Neural cell (in vitro differentiated cells): ENCODE data around the gene DIS3L2. TPM values are rescaled to one million over a fixed set of nuclear protein-coding genes. Genes with fewer than 3 reads are reported as not detected.

Experiments used
- H2AFZ ChIP-seq: fragments of 200-600, 300-800 bp; sonication (generic), shearing (Covaris generic); 2 replicates; pipeline ENCODE4 v1.6.0; 2014; ENCODE audit warnings: low read depth, mild to moderate bottlenecking, antibody characterized with exemption, low read length, moderate library complexity
- H3F3A ChIP-seq: fragments of 200-600 bp; shearing (Covaris generic); 2 replicates; pipeline ENCODE4 v1.6.1; 2016; ENCODE audit warnings: mild to moderate bottlenecking, moderate library complexity, mixed read lengths, antibody characterized with exemption, low read length; ENCODE audit not compliant: insufficient read depth, poor library complexity, severe bottlenecking
- H3K27ac ChIP-seq: fragments of 200-600, 300-800 bp; sonication (generic), shearing (Covaris generic); 2 replicates; pipeline ENCODE4 v1.5.1; 2014; ENCODE audit warnings: mild to moderate bottlenecking, low read length, moderate library complexity
- H3K27me3 ChIP-seq: fragments of 300-800, 200-600 bp; sonication (generic), shearing (Covaris generic); 2 replicates; pipeline ENCODE4 v1.6.0; 2014; ENCODE audit warnings: mild to moderate bottlenecking, low read depth, low read length, moderate library complexity; ENCODE audit not compliant: insufficient read depth
- H3K36me3 ChIP-seq: fragments of 300-800, 200-600 bp; sonication (generic), shearing (Covaris generic); 2 replicates; pipeline ENCODE4 v1.5.1; 2014; ENCODE audit warnings: mild to moderate bottlenecking, antibody characterized with exemption, low read length, moderate library complexity; ENCODE audit not compliant: insufficient read depth
- H3K4me2 ChIP-seq: fragments of 300-800, 200-600 bp; sonication (generic), shearing (Covaris generic); 2 replicates; pipeline ENCODE4 v1.6.0; 2014; ENCODE audit warnings: mild to moderate bottlenecking, low read length
- H3K4me3 ChIP-seq: fragments of 300-800, 200-600 bp; sonication (generic), shearing (Covaris generic); 2 replicates; pipeline ENCODE4 v1.5.1; 2014; ENCODE audit warnings: mild to moderate bottlenecking, low read length, moderate library complexity
- H3K79me2 ChIP-seq: fragments of 200-600 bp; shearing (Covaris generic); replicated peaks from 2 replicates; pipeline ENCODE4 v1.6.0; 2014; ENCODE audit warnings: mild to moderate bottlenecking, low read length, moderate library complexity; ENCODE audit not compliant: insufficient read depth
- H3K9ac ChIP-seq: fragments of 300-800, 200-600 bp; sonication (generic), shearing (Covaris generic); 2 replicates; pipeline ENCODE4 v1.6.1; 2016; ENCODE audit warnings: mild to moderate bottlenecking, low read length, mixed read lengths
- H3K9me2 ChIP-seq: fragments of 200-600 bp; shearing (Covaris generic); 2 replicates; pipeline ENCODE4 v1.6.1; 2016; ENCODE audit warnings: mild to moderate bottlenecking, low read length, mixed read lengths; ENCODE audit not compliant: insufficient read depth
- H3K9me3 ChIP-seq: fragments of 200-600, 300-800 bp; sonication (generic), shearing (Covaris generic); 2 replicates; pipeline ENCODE4 v1.6.1; 2016; ENCODE audit warnings: mild to moderate bottlenecking, mixed run types, low read length, moderate library complexity, mixed read lengths
- H4K20me1 ChIP-seq: fragments of 200-600 bp; shearing (Covaris generic); 2 replicates; pipeline ENCODE4 v1.6.1; 2016; ENCODE audit warnings: mild to moderate bottlenecking, mixed run types; ENCODE audit not compliant: insufficient read depth
- EP300 ChIP-seq: fragments of 450-650 bp; conservative IDR thresholded peaks from 2 replicates; pipeline ENCODE4 v1.6.1; 2014; ENCODE audit warnings: antibody characterized with exemption, mild to moderate bottlenecking, moderate library complexity; ENCODE audit not compliant: poor library complexity, severe bottlenecking
- EZH2 ChIP-seq: fragments of 200-600, 300-800 bp; shearing (Covaris generic), sonication (generic); IDR thresholded peaks from 2 replicates; pipeline ENCODE4 v1.6.1; 2014; ENCODE audit warnings: antibody characterized with exemption, low read length, borderline replicate concordance, mild to moderate bottlenecking; ENCODE audit not compliant: insufficient read depth, poor library complexity, severe bottlenecking
- MXI1 ChIP-seq: fragments of 450-650 bp; conservative IDR thresholded peaks from 2 replicates; pipeline ENCODE4 v1.6.1; 2014; ENCODE audit warnings: antibody characterized with exemption, mild to moderate bottlenecking; ENCODE audit not compliant: poor library complexity, severe bottlenecking
- POLR2AphosphoS5 ChIP-seq: IDR thresholded peaks from 2 replicates; pipeline ENCODE4 v1.6.1; 2012
- RAD21 ChIP-seq: fragments of 450-650 bp; conservative IDR thresholded peaks from 2 replicates; pipeline ENCODE4 v1.6.1; 2014; ENCODE audit warnings: antibody characterized with exemption, mild to moderate bottlenecking, moderate library complexity
- SMC3 ChIP-seq: fragments of 450-650 bp; conservative IDR thresholded peaks from 2 replicates; pipeline ENCODE4 v1.6.1; 2014; ENCODE audit warnings: antibody characterized with exemption, mild to moderate bottlenecking, moderate library complexity; ENCODE audit not compliant: poor library complexity
- TAF1 ChIP-seq: IDR thresholded peaks from 2 replicates; pipeline ENCODE4 v1.6.1; 2012; ENCODE audit warnings: low read depth
- polyA plus RNA-seq: library from polyadenylated mRNA; depleted of rRNA; stranded (reverse); fragments of >200 nt; gene quantifications from 2 replicates; pipeline ENCODE4 v1.2.3, GENCODE V29; 2014
- TF ChIP-seq, protein P1 (sequence below): IDR thresholded peaks from 2 replicates; pipeline ENCODE4 v1.6.1; 2012; ENCODE audit warnings: borderline replicate concordance
- TF ChIP-seq, protein P2 (sequence below): fragments of 450-650 bp; IDR thresholded peaks from 2 replicates; pipeline ENCODE4 v1.5.1; 2014; ENCODE audit warnings: antibody characterized with exemption, mild to moderate bottlenecking, moderate library complexity; ENCODE audit not compliant: poor library complexity, severe bottlenecking

The DIS3L2 gene
- polyA plus RNA-seq, 1 donor from 2014 or later = 20.0 TPM

DNA sequence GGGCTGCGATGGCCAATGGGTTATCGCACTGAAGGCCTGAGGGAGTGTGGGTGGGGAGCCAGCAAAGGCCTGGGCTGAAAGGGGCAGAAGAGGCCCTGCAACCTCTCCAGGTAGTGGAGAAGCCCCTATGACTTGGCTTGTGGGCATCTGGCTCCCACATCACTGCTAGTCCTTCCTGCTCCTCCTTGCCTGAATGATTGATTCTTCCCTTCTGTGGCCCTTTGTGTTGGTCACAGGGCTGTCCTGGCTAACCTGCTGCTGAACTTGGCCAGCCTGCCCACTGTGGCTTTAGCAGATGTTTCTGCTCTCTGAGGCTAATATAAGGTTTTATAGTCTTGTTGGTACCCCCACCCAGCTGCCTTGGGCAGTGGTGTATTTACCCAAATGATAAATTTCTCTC, 280.8 kb downstream of the DIS3L2 start:
- no peak for TF ChIP-seq SMC3
- TF ChIP-seq TAF1 = no peak
- TF ChIP-seq POLR2AphosphoS5 = no peak
- TF ChIP-seq, protein P1, sequence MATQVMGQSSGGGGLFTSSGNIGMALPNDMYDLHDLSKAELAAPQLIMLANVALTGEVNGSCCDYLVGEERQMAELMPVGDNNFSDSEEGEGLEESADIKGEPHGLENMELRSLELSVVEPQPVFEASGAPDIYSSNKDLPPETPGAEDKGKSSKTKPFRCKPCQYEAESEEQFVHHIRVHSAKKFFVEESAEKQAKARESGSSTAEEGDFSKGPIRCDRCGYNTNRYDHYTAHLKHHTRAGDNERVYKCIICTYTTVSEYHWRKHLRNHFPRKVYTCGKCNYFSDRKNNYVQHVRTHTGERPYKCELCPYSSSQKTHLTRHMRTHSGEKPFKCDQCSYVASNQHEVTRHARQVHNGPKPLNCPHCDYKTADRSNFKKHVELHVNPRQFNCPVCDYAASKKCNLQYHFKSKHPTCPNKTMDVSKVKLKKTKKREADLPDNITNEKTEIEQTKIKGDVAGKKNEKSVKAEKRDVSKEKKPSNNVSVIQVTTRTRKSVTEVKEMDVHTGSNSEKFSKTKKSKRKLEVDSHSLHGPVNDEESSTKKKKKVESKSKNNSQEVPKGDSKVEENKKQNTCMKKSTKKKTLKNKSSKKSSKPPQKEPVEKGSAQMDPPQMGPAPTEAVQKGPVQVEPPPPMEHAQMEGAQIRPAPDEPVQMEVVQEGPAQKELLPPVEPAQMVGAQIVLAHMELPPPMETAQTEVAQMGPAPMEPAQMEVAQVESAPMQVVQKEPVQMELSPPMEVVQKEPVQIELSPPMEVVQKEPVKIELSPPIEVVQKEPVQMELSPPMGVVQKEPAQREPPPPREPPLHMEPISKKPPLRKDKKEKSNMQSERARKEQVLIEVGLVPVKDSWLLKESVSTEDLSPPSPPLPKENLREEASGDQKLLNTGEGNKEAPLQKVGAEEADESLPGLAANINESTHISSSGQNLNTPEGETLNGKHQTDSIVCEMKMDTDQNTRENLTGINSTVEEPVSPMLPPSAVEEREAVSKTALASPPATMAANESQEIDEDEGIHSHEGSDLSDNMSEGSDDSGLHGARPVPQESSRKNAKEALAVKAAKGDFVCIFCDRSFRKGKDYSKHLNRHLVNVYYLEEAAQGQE = no peak
- no peak for TF ChIP-seq EP300
- TF ChIP-seq EZH2 = no peak
- TF ChIP-seq MXI1 = no peak
- no peak for TF ChIP-seq RAD21
- TF ChIP-seq, protein P2, sequence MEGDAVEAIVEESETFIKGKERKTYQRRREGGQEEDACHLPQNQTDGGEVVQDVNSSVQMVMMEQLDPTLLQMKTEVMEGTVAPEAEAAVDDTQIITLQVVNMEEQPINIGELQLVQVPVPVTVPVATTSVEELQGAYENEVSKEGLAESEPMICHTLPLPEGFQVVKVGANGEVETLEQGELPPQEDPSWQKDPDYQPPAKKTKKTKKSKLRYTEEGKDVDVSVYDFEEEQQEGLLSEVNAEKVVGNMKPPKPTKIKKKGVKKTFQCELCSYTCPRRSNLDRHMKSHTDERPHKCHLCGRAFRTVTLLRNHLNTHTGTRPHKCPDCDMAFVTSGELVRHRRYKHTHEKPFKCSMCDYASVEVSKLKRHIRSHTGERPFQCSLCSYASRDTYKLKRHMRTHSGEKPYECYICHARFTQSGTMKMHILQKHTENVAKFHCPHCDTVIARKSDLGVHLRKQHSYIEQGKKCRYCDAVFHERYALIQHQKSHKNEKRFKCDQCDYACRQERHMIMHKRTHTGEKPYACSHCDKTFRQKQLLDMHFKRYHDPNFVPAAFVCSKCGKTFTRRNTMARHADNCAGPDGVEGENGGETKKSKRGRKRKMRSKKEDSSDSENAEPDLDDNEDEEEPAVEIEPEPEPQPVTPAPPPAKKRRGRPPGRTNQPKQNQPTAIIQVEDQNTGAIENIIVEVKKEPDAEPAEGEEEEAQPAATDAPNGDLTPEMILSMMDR = no peak
- H3K27ac ChIP-seq = no peak overlapping the region
- H3K9me2 ChIP-seq = no peaks in the 10 kb centered on the region
- H3K27me3 ChIP-seq = no peaks in the 10 kb centered on the region
- no peaks in the 10 kb centered on the region for H3K79me2 ChIP-seq
- H3K9me3 ChIP-seq = no peaks in the 10 kb centered on the region
- no peaks in the 10 kb centered on the region for H3K36me3 ChIP-seq
- H3K9ac ChIP-seq = no peak overlapping the region
- no peaks in the 10 kb centered on the region for H3F3A ChIP-seq
- H2AFZ ChIP-seq = no peak overlapping the region
- H3K4me3 ChIP-seq = no peak overlapping the region
- no peak overlapping the region for H3K4me2 ChIP-seq
- H4K20me1 ChIP-seq = no peaks in the 10 kb centered on the region

DNA sequence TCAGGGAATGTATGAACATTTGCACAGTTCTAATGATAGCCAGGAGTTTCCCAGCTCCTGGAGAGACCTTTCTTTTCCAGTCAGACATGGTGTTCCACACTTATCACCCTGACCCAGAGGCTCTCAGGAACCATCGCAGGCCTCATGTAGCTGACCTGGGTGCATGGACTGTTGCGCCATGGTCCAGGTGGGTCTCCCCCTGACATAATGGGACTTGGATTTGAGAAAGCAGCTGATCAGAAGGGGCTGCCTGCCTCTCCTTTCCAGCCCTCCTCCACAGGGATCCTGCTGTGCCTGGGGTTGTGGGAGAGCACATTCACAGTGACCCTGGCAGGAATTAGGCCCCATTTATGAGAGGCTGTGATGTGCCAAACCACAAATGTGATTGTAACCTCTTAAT, 283.6 kb downstream of the DIS3L2 start:
- Histone ChIP-seq H3K4me3 (no peak overlapping the region), H4K20me1 (no peaks in the 10 kb centered on the region), H3K36me3 (no peaks in the 10 kb centered on the region), H3K9me3 (no peaks in the 10 kb centered on the region), H3K27me3 (no peaks in the 10 kb centered on the region), H3K4me2 (no peak overlapping the region), H3K27ac (no peak overlapping the region), H3K9ac (no peak overlapping the region), H2AFZ (no peak overlapping the region), H3K9me2 (no peaks in the 10 kb centered on the region), H3K79me2 (no peaks in the 10 kb centered on the region), H3F3A (no peaks in the 10 kb centered on the region)
- TF ChIP-seq MXI1 (no peak), RAD21 (no peak), SMC3 (no peak), EZH2 (no peak), TAF1 (no peak), EP300 (no peak), POLR2AphosphoS5 (no peak)
- TF ChIP-seq, protein P2 = no peak
- TF ChIP-seq, protein P1 = no peak
